WERI-Rb-1 (cell line): ENCODE measurements around the gene HMBS.
"Not testable (repeated sequence)": the region's sequence is repeated elsewhere in the genome, so short reads cannot be mapped to it uniquely, and the experiment has no call there.

ENCODE experiments used
- DNase-seq: peaks from one replicate; pipeline ENCODE4 v3.0.0-alpha.2; 2020
- H3K27ac ChIP-seq: fragments of 250-450 bp; sonication (Bioruptor Pico); 2 replicates; pipeline ENCODE4 v1.5.1; 2020; ENCODE audit warnings: mild to moderate bottlenecking, moderate library complexity
- H3K27me3 ChIP-seq: fragments of 250-450 bp; sonication (Bioruptor Pico); 2 replicates; pipeline ENCODE4 v1.5.1; 2021; ENCODE audit warnings: mild to moderate bottlenecking, low read depth, moderate library complexity; ENCODE audit not compliant: insufficient read depth, severe bottlenecking
- H3K36me3 ChIP-seq: fragments of 250-450 bp; sonication (Bioruptor Pico); 2 replicates; pipeline ENCODE4 v1.5.1; 2020; ENCODE audit warnings: mild to moderate bottlenecking, moderate library complexity
- H3K4me3 ChIP-seq: 2 replicates; pipeline ENCODE4 v1.5.1; 2011; ENCODE audit warnings: low read depth, mild to moderate bottlenecking, control low read depth, low read length
- H3K9me3 ChIP-seq: fragments of 250-450 bp; sonication (Bioruptor Pico); 2 replicates; pipeline ENCODE4 v1.5.1; 2021; ENCODE audit warnings: mild to moderate bottlenecking, moderate library complexity; ENCODE audit not compliant: severe bottlenecking
- TF ChIP-seq, protein P1 (sequence below): IDR thresholded peaks from 2 replicates; pipeline ENCODE4 v1.5.1; 2011; ENCODE audit warnings: low read depth, mild to moderate bottlenecking, control low read depth, inconsistent platforms, low read length

The HMBS gene

DNA sequence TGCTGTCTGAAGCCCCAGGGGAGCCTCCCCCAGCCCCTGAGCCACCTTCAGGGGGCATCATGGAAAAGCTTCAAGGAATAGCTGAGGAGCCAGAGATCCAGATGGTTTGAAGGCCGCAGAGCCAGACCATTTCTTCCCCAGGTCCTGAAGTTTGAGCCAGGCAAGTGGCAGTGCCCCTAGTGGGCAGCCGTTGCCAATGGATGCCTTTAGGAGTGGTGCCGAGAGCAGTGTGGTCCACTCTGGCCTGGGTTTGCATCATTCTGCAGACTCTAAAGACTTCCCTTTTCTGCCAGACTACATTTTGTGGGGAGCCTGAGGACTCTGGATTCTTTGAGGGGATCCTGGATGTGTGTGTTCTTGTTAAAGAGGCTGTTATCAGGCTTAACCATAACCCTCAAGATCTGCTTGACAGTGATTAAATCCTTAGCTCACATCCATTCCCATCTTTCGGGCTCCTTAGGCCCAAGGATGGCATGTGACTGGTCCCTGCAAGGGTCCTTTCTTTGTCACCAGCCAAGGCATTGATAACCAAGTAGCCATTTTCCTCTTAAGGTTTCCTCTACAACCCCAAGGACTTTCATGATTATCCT lies 49.8 kb downstream of the HMBS start:
- Histone ChIP-seq H3K27me3 (no peaks in the 10 kb centered on the region), H3K9me3 (no peaks in the 10 kb centered on the region), H3K36me3 (peaks cover 53% of the 10 kb centered on the region), H3K4me3 (no peak overlapping the region), H3K27ac (no peak overlapping the region)
- TF ChIP-seq, protein P1, sequence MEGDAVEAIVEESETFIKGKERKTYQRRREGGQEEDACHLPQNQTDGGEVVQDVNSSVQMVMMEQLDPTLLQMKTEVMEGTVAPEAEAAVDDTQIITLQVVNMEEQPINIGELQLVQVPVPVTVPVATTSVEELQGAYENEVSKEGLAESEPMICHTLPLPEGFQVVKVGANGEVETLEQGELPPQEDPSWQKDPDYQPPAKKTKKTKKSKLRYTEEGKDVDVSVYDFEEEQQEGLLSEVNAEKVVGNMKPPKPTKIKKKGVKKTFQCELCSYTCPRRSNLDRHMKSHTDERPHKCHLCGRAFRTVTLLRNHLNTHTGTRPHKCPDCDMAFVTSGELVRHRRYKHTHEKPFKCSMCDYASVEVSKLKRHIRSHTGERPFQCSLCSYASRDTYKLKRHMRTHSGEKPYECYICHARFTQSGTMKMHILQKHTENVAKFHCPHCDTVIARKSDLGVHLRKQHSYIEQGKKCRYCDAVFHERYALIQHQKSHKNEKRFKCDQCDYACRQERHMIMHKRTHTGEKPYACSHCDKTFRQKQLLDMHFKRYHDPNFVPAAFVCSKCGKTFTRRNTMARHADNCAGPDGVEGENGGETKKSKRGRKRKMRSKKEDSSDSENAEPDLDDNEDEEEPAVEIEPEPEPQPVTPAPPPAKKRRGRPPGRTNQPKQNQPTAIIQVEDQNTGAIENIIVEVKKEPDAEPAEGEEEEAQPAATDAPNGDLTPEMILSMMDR: peak; percentile 74
- no peak for DNase-seq

DNA sequence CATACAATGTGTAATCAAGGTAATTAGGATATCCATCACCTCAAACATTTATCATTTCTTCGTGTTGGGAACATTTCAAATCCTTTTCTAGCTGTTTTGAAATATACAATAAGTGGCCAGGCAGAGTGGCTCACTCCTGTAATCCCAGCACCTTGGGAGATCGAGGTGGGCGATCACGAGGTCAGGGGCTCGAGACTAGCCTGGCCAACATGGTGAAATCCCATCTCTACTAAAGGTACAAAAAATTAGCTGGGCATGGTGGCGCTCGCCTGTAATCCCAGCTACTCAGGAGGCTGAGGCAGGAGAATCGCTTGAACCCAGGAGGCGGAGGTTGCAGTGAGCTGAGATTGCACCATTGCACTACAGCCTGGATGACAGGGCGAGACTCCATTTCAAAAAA lies 54.6 kb downstream of the HMBS start:
- H3K36me3 ChIP-seq, H3K27ac ChIP-seq, H3K4me3 ChIP-seq, DNase-seq, H3K9me3 ChIP-seq, H3K27me3 ChIP-seq: not testable (repeated sequence)
